GM10266 (cell line): ENCODE measurements around the gene FHOD3.

Experiments
- DNase-seq: peaks from one replicate; pipeline ENCODE4 v3.0.0; 2012; ENCODE audit errors: extremely low spot score
- CTCF ChIP-seq: IDR thresholded peaks from 2 replicates; pipeline ENCODE4 v1.5.1; 2012; ENCODE audit warnings: mild to moderate bottlenecking, low read depth; ENCODE audit not compliant: control insufficient read depth, insufficient read depth; ENCODE audit errors: missing control alignments

FHOD3 gene

DNA sequence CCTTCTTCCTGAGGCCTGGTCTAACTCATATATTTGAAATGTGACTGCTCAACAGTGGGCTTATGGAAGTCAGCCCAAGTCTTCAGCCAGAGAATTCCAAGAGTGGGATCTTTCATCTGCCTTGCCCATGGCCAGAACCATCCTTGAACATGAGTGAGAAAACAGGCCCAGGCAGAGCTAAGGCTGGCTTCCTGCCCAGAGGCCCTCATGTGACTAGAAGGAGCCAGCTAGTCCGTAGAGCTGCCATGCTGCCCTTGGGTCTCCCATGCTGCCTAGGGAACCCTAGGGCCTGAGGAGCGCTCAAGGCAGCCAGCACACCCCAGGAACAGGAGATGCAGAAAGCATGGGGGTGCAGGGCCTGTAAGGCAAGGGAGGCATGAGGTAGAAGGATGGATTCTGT lies 203.6 kb downstream of the FHOD3 start:
- no peak for DNase-seq
- no peak for TF ChIP-seq CTCF

GRCh38 chr18:36503477-36503876 lies 206.0 kb downstream of the FHOD3 start:
- no peak for TF ChIP-seq CTCF
- DNase-seq = no peak

GRCh38 chr18:36504928-36505327 lies 207.4 kb downstream of the FHOD3 start:
- DNase-seq = no peak
- no peak for TF ChIP-seq CTCF

DNA sequence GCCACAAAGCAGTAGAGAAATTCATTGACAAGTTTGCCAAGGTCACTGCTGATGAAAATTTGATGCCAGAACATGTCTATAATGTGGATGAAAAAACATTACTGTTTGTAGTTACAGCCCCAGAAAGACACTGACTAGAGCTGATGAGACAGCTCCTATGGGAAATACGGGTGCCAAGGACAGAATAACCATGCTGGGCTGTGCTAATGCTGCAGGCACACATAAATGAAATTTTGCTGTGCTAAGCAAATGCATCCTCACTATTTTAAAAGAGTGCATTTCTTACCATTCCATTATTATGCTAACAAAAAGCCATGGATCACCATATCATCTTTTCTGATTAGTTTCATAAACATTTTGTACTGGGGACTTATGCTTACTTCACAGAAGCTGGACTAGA lies 208.2 kb downstream of the FHOD3 start:
- no peak for TF ChIP-seq CTCF
- DNase-seq = no peak

DNA sequence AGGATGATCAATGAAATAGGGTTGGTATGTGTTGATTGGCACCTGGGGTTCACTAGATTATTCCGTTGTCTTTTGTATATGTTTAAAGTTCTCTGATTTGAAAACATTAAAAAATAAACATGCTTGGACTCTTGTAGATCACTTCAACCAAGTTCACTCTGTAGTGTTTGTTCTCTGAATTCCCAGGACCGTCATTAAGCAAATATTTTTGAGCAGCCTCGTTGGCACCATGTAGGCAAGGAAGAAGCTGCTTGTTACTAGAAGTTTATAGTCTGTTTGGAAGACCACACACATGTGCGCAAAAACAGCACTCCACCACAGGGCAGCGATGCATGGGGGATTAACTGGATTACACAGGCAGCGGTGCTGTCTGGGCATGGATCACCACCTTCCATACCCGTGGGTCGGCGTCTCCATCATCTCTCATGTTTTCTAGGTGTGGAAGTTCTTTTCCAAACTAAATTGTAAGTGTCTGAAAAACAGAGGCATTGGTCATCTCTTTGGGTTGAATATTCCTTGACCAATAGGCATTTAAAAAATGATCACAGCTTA lies 212.2 kb downstream of the FHOD3 start:
- no peak for DNase-seq
- TF ChIP-seq CTCF = no peak

GRCh38 chr18:36511791-36512352 lies 214.4 kb downstream of the FHOD3 start:
- no peak for TF ChIP-seq CTCF
- DNase-seq = no peak

- TF ChIP-seq CTCF = no peak
- no peak for DNase-seq
Observed at GRCh38 chr18:36513556-36513955, 216.0 kb downstream of the FHOD3 start.
